Heart right ventricle (tissue), 16 donors: ENCODE results near the gene NUAK1. TPM values are rescaled to one million over a fixed set of nuclear protein-coding genes. Genes with fewer than 3 reads are reported as not detected.

Experiments used
- ATAC-seq, 8 donors: fragments of 200-7000 bp; cut with Tn5 transposase; one replicate each; pipeline ENCODE4 v1.9.1; 2020; ENCODE audit warnings: mild to moderate bottlenecking in 8 of 8, moderate library complexity in 8 of 8, moderate number of reproducible peaks in 1 of 8
- DNase-seq, 2 donors: peaks; one replicate each; pipeline ENCODE4 v3.0.0-alpha.2; 2020
- H3K27ac ChIP-seq, 10 donors: fragments of 200-600 bp; sonication (generic) in 2 of 10; one replicate each; pipeline versions ENCODE4 v1.5.0 to v1.8.0; 2020 to 2022; ENCODE audit warnings: mild to moderate bottlenecking in 3 of 10
- H3K27me3 ChIP-seq, 7 donors: fragments of 200-600 bp; one replicate each; pipeline ENCODE4 v1.8.0; 2021 to 2022; ENCODE audit warnings: mild to moderate bottlenecking in 2 of 7
- H3K36me3 ChIP-seq, 9 donors: fragments of 200-600 bp; sonication (generic) in 1 of 9; one replicate each; pipeline versions ENCODE4 v1.5.0 to v1.8.0; 2020 to 2022; ENCODE audit warnings: mild to moderate bottlenecking in 2 of 9
- H3K4me1 ChIP-seq, 9 donors: fragments of 200-600 bp; sonication (generic) in 1 of 9; one replicate each; pipeline versions ENCODE4 v1.5.0 to v1.8.0; 2020 to 2022; ENCODE audit warnings: mild to moderate bottlenecking in 4 of 9
- H3K4me3 ChIP-seq, 10 donors: fragments of 200-600 bp; sonication (generic) in 2 of 10; one replicate each; pipeline versions ENCODE4 v1.5.0 to v1.8.0; 2020 to 2022; ENCODE audit warnings: mild to moderate bottlenecking in 7 of 10, moderate library complexity in 2 of 10
- H3K9me3 ChIP-seq, 11 donors: fragments of 200-600 bp in 10 of 11; sonication (generic) in 2 of 11; one replicate each; pipeline versions ENCODE4 v1.5.0 to v1.8.0; 2013 to 2022; ENCODE audit warnings: mild to moderate bottlenecking in 2 of 11, control low read depth in 1 of 11, moderate library complexity in 1 of 11
- CTCF ChIP-seq, 9 donors: fragments of 200-600 bp; sonication (generic) in 2 of 9; IDR thresholded peaks; one replicate each; pipeline versions ENCODE4 v1.5.0 to v1.8.0; 2021 to 2022; ENCODE audit warnings: antibody characterized with exemption in 9 of 9, mild to moderate bottlenecking in 5 of 9, moderate library complexity in 1 of 9
- whole genome bisulfite sequencing, 2 donors: extraction: QIAGEN DNeasy Blood & Tissue Kit; methylation state at CpG; one replicate each; pipeline ENCODE4 v1.1.7; 2013; ENCODE audit warnings: inconsistent platforms in 1 of 2; 5-methylcytosine and 5-hydroxymethylcytosine counted together
- intact Hi-C, 10 donors: fragments of 100-400 bp; cut with DNase I; formaldehyde crosslinking; loops; one replicate each; pipeline versions ENCODE4 v1.11.1 to v1.14.2; 2022
- polyA plus RNA-seq, 2 donors: library from polyadenylated mRNA; stranded (reverse); fragments of 200-250 nt; gene quantifications; one replicate each; pipeline ENCODE4 v1.2.3, GENCODE V29; 2013
- total RNA-seq, 10 donors: library from RNA; stranded (reverse); fragmentation: NEBNext Ultra II Directional in 3 of 10; extraction: Animal tissue kit (Norgen Biotek cat#: 25700) in 3 of 10; gene quantifications; one replicate each; pipeline versions ENCODE4 v1.2.1 to v1.2.4, GENCODE V29; 2021 to 2023
- donor health status: Arrhythmogenic right ventricular cardiomyopathy.
- donor health status: ischemic (EF 13 %, LVEDD 7.1; RV severe dilation, severe dysfunction).
- donor health status: healthy with polysubstance abuse.
- donor health status: DM: no; HTN: yes; CAD: no.
- donor health status: DM: no; HTN: no; CAD: no.
- donor health status: ischemic (EF 25% LVEDD 6.9; RV normal size, moderate dysfunction).
- donor health status: ischemic (EF 25% LVEDD 5.7; RV mildly dilated, moderate dysfunction).
- donor health status: healthy.
- donor health status: DM: yes; HTN: yes; CAD: no.
- donor health status: Ischemic cardiomyopathy.
- donor health status: ischemic (EF 35%, LVEDD 5.7; RV mildly dilated, moderate dysfunction).
- donor health status: nonischemic (EF 11% LVEDD 7.7; RV severe dilation, severe dysfunction).
- donor health status: DM: yes; HTN: yes; CAD: no.
- donor health status: PGD.
- donor health status: ischemic (EF 29% LVEDD 5.4; RV normal size, mild dysfunction).
- donor health status: nonischemic (EF 23%, LVEDD 6.1; RV moderate dilation, normal function).

NUAK1 gene
- total and polyA plus RNA-seq, 12 donors = 9.8 to 59.0 (median 44.8) TPM

DNA sequence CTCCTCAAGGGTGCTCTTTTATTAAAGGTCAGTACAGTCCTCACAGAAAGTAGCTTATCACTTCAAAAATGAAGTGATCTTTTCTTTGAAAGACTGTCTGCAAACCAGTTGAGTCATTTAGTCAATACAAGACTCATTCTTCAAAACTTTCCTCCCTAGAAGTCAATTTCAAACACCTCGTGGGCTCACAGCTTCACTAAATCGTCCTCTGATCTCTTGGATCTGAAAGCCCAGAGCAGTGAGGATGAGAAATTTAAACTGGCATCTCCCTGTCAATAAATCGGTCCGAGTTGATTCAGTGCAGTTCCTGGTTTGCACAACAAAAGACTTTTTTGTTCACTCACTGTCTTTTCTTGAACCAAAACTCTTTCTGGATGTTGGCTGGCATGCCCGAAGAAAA is 44.5 kb downstream of the NUAK1 start:
- Histone ChIP-seq H3K36me3 (peaks cover 0 to 21% (median 0%) of the 10 kb centered on the region in 9 donors), H3K27ac (peak overlapping the region in 7 of 10 donors; percentile 4 to 93 (median 70)), H3K4me3 (no peak overlapping the region), H3K4me1 (peaks cover 33 to 100% (median 89%) of the 10 kb centered on the region in 9 donors), H3K27me3 (no peaks in the 10 kb centered on the region), H3K9me3 (no peaks in the 10 kb centered on the region)
- intact Hi-C loops = no loop called here
- DNase-seq = no peak
- ATAC-seq = no peak
- TF ChIP-seq CTCF (IDR thresholded peaks at IDR 0.05) = no peak
- WGBS, 2 donors = 83% methylated on average over 5 of the region's 5 CpGs

- peak overlapping the region in 8 of 10 donors; percentile 10 to 93 (median 48) for H3K27ac ChIP-seq
- DNase-seq = no peak
- intact Hi-C loops = no loop called here
Observed at GRCh38 chr12:106093246-106093645, 45.5 kb downstream of the NUAK1 start.

DNA sequence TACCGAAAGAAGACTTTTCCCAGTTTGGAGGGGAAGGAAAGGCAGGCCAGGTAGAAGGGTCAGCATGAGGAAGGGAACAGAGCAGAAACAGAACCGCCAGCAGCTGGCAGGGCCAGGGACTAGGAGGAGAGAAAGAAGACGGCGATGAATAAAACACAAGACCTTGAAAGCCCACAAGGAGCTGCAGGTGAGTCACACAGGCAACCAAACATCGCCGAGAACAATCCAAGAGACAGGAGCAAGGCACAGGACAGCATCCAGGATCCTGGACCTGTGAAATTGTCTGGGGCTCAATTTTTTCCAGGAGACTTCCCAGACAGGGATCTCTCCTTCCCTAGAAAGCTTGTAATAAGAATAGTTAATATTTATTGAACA is 47.3 kb downstream of the NUAK1 start:
- intact Hi-C loops = no loop called here
- peak in 1 of 8 donors; percentile 2 for ATAC-seq
- Histone ChIP-seq H3K4me1 (peaks cover 37 to 90% (median 79%) of the 10 kb centered on the region in 9 donors), H3K27ac (peak overlapping the region; percentile 71 to 93 (median 86)), H3K4me3 (no peak overlapping the region), H3K9me3 (no peaks in the 10 kb centered on the region), H3K36me3 (peaks cover 0 to 28% (median 0%) of the 10 kb centered on the region in 9 donors), H3K27me3 (no peaks in the 10 kb centered on the region)
- DNase-seq = no peak
- WGBS, 2 donors = 77 to 79% methylated on average over 6 of the region's 6 CpGs
- no peak for TF ChIP-seq CTCF (IDR thresholded peaks at IDR 0.05)

More at GRCh38 chr12:106093246-106093645, 45.5 kb downstream of the NUAK1 start:
- no peak for TF ChIP-seq CTCF (IDR thresholded peaks at IDR 0.05)
- Histone ChIP-seq H3K9me3 (no peaks in the 10 kb centered on the region), H3K36me3 (peaks cover 0 to 26% (median 0%) of the 10 kb centered on the region in 9 donors), H3K27me3 (no peaks in the 10 kb centered on the region), H3K4me3 (no peak overlapping the region), H3K4me1 (peaks cover 40 to 100% (median 91%) of the 10 kb centered on the region in 9 donors)
- WGBS, 2 donors = 70 to 77% methylated on average over 6 of the region's 6 CpGs
- no peak for ATAC-seq

- H3K4me1 ChIP-seq = peaks cover 35 to 84% (median 74%) of the 10 kb centered on the region in 9 donors
- H3K9me3 ChIP-seq = no peaks in the 10 kb centered on the region
- peaks cover 0 to 34% (median 0%) of the 10 kb centered on the region in 9 donors for H3K36me3 ChIP-seq
- WGBS, 2 donors = 48 to 52% methylated on average over 10 of the region's 10 CpGs
- H3K27me3 ChIP-seq = no peaks in the 10 kb centered on the region
- no peak overlapping the region for H3K4me3 ChIP-seq
- no peak for TF ChIP-seq CTCF (IDR thresholded peaks at IDR 0.05)
- ATAC-seq (peak; percentile 73 to 93 (median 88)), DNase-seq (peak in 1 of 2 donors; percentile 77)
- intact Hi-C loops = no loop called here
- H3K27ac ChIP-seq = peak overlapping the region; percentile 71 to 93 (median 86)
Observed at GRCh38 chr12:106090591-106091445, 47.9 kb downstream of the NUAK1 start.
